ENCODE results near the gene PIK3R1.
A peak's percentile ranks its signal among the peaks of the same experiment; 100 is the strongest.

PIK3R1 gene

DNA sequence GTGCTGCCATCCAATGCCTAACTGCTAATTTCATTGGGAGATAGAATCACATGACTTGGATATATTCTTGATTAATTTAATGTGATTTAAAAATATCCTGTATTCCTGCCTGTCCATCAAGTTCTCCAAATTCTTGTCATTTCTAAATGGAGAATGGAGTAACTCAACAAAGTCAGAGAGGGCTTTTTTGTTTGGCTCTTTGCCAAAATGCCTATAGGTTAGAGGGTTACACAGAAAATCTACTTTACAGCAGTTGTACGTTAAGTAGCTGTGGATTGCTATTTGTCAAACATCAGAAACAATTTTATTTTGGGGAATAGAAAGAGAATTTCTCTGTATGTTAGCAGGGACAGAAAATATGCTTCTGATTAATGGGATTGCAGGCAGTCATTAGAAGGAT, 5.9 kb downstream of the PIK3R1 start:
- no peak for DNase-seq (ENCODE audit: low read depth)
- no peak overlapping the region for H3K4me3 ChIP-seq (ENCODE audit: low read length)
- TF ChIP-seq, protein P1, sequence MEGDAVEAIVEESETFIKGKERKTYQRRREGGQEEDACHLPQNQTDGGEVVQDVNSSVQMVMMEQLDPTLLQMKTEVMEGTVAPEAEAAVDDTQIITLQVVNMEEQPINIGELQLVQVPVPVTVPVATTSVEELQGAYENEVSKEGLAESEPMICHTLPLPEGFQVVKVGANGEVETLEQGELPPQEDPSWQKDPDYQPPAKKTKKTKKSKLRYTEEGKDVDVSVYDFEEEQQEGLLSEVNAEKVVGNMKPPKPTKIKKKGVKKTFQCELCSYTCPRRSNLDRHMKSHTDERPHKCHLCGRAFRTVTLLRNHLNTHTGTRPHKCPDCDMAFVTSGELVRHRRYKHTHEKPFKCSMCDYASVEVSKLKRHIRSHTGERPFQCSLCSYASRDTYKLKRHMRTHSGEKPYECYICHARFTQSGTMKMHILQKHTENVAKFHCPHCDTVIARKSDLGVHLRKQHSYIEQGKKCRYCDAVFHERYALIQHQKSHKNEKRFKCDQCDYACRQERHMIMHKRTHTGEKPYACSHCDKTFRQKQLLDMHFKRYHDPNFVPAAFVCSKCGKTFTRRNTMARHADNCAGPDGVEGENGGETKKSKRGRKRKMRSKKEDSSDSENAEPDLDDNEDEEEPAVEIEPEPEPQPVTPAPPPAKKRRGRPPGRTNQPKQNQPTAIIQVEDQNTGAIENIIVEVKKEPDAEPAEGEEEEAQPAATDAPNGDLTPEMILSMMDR (conservative IDR thresholded peaks at IDR 0.05; ENCODE audit: low read depth, low read length), result no peak

DNA sequence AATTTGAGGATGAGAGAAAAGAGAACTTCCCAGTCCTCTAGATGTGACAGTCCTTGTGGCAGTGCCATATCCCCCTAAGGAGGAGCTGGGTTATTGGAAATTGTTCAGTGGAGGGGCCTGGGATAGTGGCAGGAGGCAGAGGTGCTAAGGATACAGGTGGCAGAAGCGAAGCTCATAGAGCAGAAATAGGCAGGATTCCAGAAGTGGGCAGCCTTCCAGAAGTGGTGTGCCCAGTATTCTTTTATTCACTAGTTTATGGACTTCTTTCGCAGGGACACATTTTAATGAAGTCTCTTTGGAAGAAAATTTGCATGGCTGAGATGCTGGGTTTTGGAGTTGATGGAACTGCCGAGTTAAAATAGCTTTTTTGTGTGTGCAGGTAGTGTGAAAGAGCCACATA, 6.8 kb downstream of the PIK3R1 start:
- no peak for DNase-seq (ENCODE audit: low read depth)
- H3K4me3 ChIP-seq (ENCODE audit: low read length), result no peak overlapping the region
- TF ChIP-seq, protein P1 (conservative IDR thresholded peaks at IDR 0.05; ENCODE audit: low read depth, low read length), result no peak

DNA sequence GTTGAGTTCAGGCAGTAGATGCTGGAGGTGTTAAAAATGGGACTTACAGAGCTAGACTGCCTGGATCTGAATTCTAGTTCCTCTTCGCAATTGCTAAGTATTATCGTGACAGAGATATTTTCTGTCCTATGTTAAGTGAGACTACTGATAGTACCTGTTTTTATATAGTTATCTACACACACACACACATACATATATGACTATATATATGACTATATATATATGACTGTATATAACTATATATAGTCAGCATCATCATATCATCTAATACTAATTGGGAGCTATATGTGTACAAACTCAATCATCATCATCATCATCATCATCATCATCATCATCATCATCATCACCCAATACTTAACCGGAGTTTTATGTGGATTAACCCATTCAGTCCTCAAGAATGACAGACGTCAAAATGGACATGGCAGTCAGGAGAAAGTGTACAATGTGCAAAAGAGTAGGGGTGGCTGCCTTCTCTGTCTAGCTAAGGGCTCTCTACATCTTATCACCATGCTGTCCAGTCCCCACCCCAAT, 7.3 kb downstream of the PIK3R1 start:
- DNase-seq (ENCODE audit: low read depth), result no peak
- no peak overlapping the region for H3K4me3 ChIP-seq (ENCODE audit: low read length)
- TF ChIP-seq, protein P1 (conservative IDR thresholded peaks at IDR 0.05; ENCODE audit: low read depth, low read length), result no peak

DNA sequence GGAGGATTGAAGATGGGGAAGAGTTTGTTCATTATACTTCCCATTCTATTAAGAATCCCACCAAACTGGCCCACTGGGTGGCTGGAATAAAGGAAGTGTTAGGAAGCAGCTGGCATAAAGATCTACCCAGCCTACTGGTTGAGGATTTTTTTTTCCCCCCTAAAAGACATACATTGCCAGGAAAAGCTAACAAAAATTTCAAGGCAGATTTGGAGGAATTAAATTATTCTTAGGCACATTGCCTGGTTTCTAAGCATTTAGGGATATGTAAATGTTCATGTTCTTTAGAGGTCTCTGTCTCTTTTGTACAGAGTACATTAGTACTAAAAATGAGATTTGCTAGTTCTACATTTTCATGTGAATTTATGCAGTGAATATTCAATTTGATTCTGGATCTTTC, 8.3 kb downstream of the PIK3R1 start:
- TF ChIP-seq, protein P1 (conservative IDR thresholded peaks at IDR 0.05; ENCODE audit: low read depth, low read length), result no peak
- DNase-seq (ENCODE audit: low read depth), result no peak
- H3K4me3 ChIP-seq (ENCODE audit: low read length), result no peak overlapping the region

DNA sequence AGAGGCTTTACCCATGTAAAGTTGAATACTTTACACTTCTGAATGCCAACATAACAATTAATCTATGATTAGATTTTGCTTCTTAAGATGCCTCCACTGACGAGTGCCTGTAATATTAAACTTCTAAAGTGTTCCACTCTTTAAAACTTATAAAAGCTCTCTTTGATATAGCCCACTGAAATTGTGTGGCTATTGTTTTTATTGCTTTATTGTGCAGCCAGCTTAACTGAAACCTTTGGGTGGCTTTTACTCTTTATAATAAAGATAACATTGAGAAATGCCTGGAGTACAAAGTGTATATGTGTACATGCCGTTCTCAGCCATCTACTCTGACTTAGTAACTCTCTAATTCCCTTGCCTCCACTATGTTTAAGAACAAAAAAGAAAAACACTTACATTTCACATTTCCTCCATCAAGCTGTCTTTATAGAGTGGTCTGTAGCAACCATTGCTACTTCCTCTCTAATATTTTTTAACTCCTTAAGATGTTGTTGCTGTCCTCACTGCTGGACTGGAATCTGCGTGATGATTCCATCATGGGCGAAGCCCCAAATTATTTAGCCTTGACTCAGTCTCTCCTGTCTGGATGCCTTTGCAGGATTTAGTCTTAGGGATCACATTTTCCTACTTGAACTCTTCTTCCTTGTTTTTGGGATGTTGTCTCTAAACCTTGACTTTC, 9.1 kb downstream of the PIK3R1 start:
- DNase-seq (ENCODE audit: low read depth), result no peak
- no peak overlapping the region for H3K4me3 ChIP-seq (ENCODE audit: low read length)

DNA sequence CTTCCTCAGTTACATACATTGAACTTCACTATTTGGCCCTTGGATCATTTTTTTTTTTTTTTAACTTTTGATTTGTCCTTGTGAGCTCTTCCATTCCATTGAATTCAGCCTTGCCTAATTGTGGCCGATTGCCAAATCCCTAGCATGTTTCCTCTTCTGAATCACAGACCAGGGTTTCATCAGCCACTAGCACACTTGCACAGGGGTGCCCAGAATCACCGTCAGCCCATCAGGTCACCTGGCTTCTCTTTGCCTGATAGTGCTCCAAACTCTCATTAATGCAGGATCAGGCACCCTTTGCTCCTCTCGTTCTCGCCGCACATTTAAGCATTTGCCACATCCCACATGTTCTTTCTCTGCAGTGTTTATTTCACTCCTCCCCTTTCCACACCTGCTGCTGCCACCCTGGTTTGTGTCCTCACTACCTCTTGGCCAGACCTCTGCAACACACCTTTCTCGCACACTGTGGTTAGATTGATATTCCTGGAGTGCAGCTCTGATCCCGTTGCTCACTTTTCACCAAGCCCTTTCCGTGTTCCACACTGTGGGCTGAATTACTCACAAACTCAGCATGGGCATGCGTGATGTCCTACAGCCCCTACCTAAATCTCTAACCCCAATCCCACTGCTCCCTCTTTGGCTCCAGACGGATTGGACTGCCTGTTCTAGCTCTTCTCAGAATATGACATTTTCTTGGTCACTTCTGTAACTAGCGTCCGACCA, 9.8 kb downstream of the PIK3R1 start:
- H3K4me3 ChIP-seq (ENCODE audit: low read length), result no peak overlapping the region
- peak; percentile 52 for DNase-seq (ENCODE audit: low read depth)
- TF ChIP-seq, protein P1 (conservative IDR thresholded peaks at IDR 0.05; ENCODE audit: low read depth, low read length), result no peak

More for the DNA sequence above, 9.1 kb downstream of the PIK3R1 start:
- TF ChIP-seq, protein P1 (conservative IDR thresholded peaks at IDR 0.05; ENCODE audit: low read depth, low read length), result no peak
